ENCODE measurements around the gene ERI2. TPM values are rescaled to one million over a fixed set of nuclear protein-coding genes. Genes with fewer than 3 reads are reported as not detected.

The ERI2 gene
- total RNA-seq, 1 experiment from 2014 or later, result 22.4 TPM

DNA sequence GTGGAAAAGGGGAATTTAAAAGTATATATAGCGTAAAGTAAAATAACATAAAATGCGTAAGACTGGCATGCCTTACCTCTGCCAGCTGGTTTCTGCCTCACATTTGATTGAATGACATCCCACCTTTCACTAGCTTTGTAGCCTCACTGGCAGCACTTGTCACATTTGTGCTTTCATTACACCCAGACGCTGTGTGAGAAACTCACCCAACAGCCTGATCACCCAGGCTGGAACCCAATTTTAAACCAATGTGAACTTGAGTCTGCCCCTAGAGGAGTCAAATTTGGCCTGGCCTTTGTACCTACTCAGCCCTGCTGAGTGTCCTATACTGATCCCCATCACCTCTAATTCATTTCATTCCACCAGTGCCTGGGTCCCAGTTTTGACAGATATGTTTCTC is 59.8 kb downstream of the ERI2 start:
- no peak overlapping the region for H3K4me2 ChIP-seq (ENCODE audit: insufficient read depth, insufficient read length, low read length)
- Mint-ChIP-seq H3K27me3 (ENCODE audit: low read depth) (peaks cover 5% of the 10 kb centered on the region), H3K36me3 (ENCODE audit: insufficient read depth in 1 of 3, low read depth in 3 of 3) (peaks cover 0 to 11% (median 6%) of the 10 kb centered on the region in 3 experiments; a peak in 4 of 7 replicates), H3K4me3 (no peak overlapping the region), H3K9me3 (peaks cover 26 to 29% of the 10 kb centered on the region in 2 experiments), H3K27ac (no peak overlapping the region), H3K4me1 (0 out of 4 replicates have a peak, but pooled peaks cover 0 to 2% of the 10 kb centered on the region in 2 experiments)
- H4K8ac ChIP-seq (replicated peaks; ENCODE audit: insufficient read length, low read depth, low read length), result no peak overlapping the region
- no peaks in the 10 kb centered on the region for H4K20me1 ChIP-seq (ENCODE audit: control insufficient read depth, insufficient read depth, insufficient read length)
- H3K56ac ChIP-seq (ENCODE audit: insufficient read length, low read depth, low read length), result no peak overlapping the region
- H2BK120ac ChIP-seq (ENCODE audit: low read depth, low read length, poor library complexity, severe bottlenecking), result no peak overlapping the region
- no peak overlapping the region for H2AFZ ChIP-seq (ENCODE audit: low read length)
- no peak overlapping the region for H3K23ac ChIP-seq (ENCODE audit: insufficient read length, low read depth, low read length)
- H3K9ac ChIP-seq (ENCODE audit: extremely low read depth, insufficient read length, low read length), result no peak overlapping the region
- no peaks in the 10 kb centered on the region for H3K79me1 ChIP-seq (ENCODE audit: insufficient read depth, low read depth, low read length, poor library complexity, severe bottlenecking)
- no peak overlapping the region for H2AK5ac ChIP-seq (ENCODE audit: insufficient read length, low read length)
- no peak overlapping the region for H2BK20ac ChIP-seq (ENCODE audit: low read depth, low read length, poor library complexity, severe bottlenecking)
- H3K23me2 ChIP-seq (ENCODE audit: insufficient read length, low read depth, low read length, poor library complexity, severe bottlenecking), result no peaks in the 10 kb centered on the region
- no peak overlapping the region for H4K5ac ChIP-seq (ENCODE audit: insufficient read length, low read depth, low read length)
- H2BK15ac ChIP-seq (ENCODE audit: low read depth, low read length), result no peak overlapping the region
- H4K91ac ChIP-seq (ENCODE audit: insufficient read length, low read depth, low read length), result no peak overlapping the region
- H3K9me3 ChIP-seq (ENCODE audit: control insufficient read depth, low read depth, low read length), result no peaks in the 10 kb centered on the region
- H3K27me3 ChIP-seq (ENCODE audit: insufficient read depth, low read length), result no peaks in the 10 kb centered on the region
- TF ChIP-seq CTCF (conservative IDR thresholded peaks at IDR 0.05), result no peak
- no peak overlapping the region for H2BK12ac ChIP-seq (ENCODE audit: insufficient read length, low read depth, low read length)
- no peak overlapping the region for H3K27ac ChIP-seq (ENCODE audit: insufficient read length, low read depth, low read length)
- no peak overlapping the region for H3K18ac ChIP-seq (ENCODE audit: insufficient read length, low read depth, low read length)
- DNase-seq, result no peak
- H2BK5ac ChIP-seq (ENCODE audit: insufficient read length, low read length), result no peak overlapping the region
- H3K4me1 ChIP-seq (ENCODE audit: insufficient read depth, low read length), result no peaks in the 10 kb centered on the region; the same call in 1 of the 2 replicates
- H3T11ph ChIP-seq (ENCODE audit: low read length), result no peak overlapping the region
- no peaks in the 10 kb centered on the region for H3K79me2 ChIP-seq (ENCODE audit: insufficient read depth, low read length)
- WGBS (ENCODE audit: extremely low coverage, insufficient read length, low lambda C conversion rate), result no CpG with 5 or more reads among the region's 3 CpGs
- H3K4ac ChIP-seq (ENCODE audit: low read depth, low read length), result no peak overlapping the region
- H3K14ac ChIP-seq (ENCODE audit: insufficient read depth, low read length), result no peak overlapping the region

Other genes with a start within 250 kb of the ERI2 start
- gene ACSM2B, start 230.1 kb downstream of the ERI2 start, total RNA-seq (2021), result not detected in 2 replicates
- 0.81 and 0.83 TPM in 2 replicates for gene ACSM1, start 108.8 kb downstream of the ERI2 start, total RNA-seq (2021)
- gene THUMPD1, start 64.7 kb downstream of the ERI2 start, total RNA-seq (2021), result 48.8 and 51.3 TPM in 2 replicates
- gene ACSM3, start 42.5 kb downstream of the ERI2 start, total RNA-seq (2021), result 3.1 and 4.0 TPM in 2 replicates
- gene REXO5, start 55 bp upstream of the ERI2 start, total RNA-seq (2021), result 6.7 and 7.6 TPM in 2 replicates
- gene DCUN1D3, start 93.9 kb upstream of the ERI2 start, total RNA-seq (2021), result 16.1 and 17.7 TPM in 2 replicates
- 9.6 and 10.6 TPM in 2 replicates for gene LYRM1, start 94.3 kb upstream of the ERI2 start, total RNA-seq (2021)

Data from H9 (cell line).